UCSD-AML1 (cell line): ENCODE results near the gene PTPRA.
"Not testable (repeated sequence)": the region's sequence is repeated elsewhere in the genome, so short reads cannot be mapped to it uniquely, and the experiment has no call there.

Source experiments
- DNase-seq: peaks from one replicate; lab custom pipeline; 2025; ENCODE audit not compliant: unreplicated experiment; lab: John Stamatoyannopoulos, UW

PTPRA gene

DNA sequence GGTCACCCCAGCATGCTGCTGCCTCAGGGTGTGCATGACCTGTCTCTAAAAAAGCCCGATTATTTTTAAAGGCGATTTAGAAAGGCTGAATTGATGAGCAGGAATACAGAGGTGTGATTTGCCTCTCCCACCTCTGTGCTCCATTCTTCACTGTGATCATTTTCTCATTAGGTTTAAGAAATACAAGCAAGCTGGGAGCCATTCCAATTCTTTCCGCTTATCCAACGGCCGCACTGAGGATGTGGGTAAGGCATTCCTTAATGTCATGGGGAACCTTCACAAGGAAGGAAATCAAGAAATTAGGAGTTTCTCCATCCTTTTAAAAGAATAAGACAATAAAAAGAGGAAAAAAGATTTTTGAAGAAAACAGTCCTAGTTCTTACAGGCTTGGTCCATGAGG, 114.6 kb downstream of the PTPRA start:
- DNase-seq: no peak

DNA sequence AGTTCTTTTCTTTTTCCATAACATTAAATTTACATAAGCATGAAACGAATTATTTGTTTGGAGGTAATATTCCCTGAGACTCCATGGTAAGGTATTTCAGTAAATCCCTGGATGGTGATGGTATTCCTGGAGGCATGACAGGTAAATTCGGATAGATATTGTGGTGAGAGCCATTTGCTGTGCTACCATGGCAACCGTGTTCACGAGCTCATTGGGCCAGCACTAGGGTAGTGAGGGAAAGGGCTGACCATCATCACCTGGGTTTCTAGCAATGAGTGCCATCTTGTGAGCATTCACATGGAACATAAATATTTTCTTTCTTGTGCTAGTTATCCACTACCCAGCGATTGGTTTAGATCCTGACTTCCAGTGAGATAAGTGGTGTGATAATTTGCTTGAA, 118.3 kb downstream of the PTPRA start:
- no peak for DNase-seq

DNA sequence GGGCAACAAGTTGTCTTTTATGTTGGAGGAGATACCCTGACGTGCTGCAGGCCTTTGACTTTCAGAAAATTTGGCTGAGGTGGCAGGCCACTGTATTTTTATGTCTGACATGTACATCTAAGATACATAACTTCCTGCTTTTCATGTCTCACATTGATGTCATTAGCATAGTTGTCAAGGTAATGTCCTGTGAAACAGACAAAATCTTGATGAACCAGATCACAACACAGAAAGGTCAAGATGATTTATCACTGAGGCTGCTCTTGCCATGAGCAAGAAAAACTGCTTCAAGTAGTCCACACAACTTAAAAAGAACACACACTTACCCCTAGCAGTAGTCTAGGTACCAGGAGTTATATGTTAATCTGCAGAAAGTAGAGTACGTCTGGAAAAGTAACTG, 120.0 kb downstream of the PTPRA start:
- DNase-seq: no peak

DNA sequence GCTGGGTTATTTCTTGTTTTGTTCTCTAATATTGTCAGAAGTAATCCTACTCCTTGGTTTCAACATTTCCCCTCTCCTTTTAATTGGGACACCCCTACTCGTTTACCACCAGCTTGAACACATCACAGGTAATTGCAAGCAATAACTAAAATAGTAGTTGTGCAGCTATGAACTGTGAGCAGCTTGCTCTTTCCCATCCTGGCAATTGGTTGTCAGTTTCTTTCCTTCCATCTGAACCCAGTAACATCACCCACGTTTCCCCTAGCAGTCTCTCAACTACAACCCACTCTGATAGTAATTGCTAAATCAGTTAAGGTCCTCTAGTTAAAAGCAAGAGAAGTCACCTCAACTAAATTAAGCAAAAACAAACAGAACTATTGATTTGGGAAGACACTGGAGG, 122.5 kb downstream of the PTPRA start:
- DNase-seq: no peak

DNA sequence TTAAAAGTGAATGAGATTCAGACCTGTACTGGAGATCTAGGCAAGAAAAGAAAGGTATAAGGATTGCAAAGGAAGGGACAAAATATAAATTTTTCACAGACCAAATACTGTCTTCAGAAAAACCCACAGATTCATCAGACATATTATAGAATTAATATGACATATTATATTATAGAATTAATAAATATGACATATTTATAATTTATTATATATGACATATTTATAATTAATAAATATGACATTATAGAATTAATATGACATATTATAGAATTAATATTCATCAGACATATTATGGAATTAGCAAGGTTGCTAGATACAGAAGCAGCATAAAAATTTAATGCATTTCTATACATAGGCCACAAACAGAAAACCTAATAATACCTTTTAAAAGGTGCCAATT, 125.4 kb downstream of the PTPRA start:
- DNase-seq: no peak

DNA sequence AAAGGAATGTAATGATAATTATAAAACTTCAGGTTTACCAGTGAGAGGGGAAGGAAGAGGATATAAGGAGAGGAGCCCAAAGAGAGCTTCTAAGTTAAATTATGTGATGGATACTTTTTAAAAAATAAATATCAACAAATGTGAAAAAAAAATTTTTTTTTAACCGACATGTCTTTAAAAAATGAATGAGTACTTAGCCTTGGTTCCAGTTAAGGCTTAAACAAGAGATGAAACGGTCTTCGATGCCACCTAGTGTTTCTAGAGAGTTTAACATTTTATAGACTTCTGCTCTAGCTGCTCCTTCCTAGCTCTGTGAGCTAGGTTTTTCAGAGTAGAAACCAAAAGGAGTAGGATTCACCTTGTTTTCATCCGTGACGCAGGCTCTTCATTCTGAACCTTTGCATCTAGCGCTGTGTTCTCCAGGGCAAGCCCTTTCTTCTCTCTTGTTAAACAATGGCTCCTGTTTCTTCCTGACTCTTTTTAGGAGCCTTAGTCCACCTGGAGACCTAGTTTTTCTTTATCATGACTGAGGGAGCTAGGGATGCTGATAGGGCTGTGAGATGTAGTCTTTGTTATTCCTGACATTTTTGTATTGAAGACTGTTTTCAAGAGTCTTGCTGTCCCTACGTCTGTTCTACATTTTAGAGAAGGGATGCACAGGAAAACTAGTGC, 127.7 kb downstream of the PTPRA start:
- no peak for DNase-seq

DNA sequence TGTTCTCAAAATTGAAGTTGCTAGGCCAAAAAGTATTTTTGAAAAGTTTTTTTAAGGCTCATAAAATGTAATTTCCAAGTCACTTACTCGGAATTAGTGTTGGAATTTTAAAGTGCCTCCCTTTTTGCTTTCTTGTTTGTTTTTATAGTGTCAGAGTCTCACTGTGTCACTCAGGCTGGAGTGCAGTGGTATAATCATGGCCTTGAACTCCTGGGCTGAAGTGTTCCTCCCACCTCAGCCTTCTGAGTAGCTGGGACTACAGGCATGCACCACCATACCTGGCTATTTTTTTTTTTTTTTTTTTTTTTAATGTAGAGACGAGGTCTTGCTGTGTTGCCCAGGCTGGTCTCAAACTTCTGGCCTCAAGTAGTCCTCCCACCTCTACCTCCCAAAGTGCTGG, 130.1 kb downstream of the PTPRA start:
- no peak for DNase-seq

DNA sequence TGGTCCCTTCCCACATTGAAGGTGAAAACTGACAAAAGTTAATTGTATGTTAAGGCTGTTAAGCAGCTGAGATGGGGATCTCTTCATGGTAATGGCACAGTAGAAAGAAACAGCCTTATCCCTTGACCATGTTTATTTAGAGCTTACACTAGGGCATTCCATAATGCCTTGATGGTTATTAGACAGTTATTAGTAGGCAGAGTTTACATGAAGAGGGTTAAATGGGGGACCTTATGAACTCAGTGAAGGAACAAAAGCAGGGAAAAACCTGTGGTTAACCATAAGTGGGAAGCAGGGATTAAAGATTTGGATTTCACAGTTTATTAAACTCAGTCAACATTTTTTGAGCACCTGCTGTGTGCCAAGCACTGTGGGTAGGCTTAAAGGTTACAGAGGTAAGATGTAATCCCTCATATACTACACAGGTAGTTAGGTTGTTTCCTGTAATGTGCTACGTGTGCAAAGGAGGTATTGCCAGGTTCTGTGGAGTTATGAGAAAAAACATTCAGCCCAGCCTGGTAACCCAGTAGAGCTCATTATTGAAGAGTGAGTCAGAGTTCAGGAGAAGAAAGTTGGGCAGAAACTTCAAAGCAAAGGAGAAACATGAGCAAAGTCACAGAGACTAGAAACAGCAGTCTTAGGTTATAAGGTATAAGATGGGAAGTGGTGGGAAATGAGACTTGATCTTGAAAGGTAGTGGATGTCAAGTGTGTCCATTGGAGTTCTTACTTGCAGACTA, 137.9 kb downstream of the PTPRA start:
- DNase-seq: no peak

DNA sequence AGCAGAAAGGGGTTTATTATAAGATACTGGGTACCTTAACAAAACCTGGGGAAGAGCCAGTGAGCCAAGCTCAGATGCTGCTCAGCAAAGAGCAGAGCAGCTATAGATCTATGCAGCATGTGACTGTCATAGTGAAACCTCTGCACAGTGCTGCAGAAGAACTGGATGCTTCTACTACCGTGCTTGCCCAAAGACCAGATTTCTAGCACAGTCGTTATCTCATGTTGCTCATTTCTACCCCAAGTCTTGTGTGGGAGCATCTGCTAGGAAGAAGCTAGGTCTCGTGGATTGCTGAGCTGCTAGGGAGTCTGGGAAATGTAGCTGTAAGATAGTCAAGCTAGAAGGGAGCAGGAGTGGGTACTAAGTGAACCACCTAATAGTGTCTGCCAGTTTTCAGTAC, 138.5 kb downstream of the PTPRA start:
- DNase-seq: no peak

DNA sequence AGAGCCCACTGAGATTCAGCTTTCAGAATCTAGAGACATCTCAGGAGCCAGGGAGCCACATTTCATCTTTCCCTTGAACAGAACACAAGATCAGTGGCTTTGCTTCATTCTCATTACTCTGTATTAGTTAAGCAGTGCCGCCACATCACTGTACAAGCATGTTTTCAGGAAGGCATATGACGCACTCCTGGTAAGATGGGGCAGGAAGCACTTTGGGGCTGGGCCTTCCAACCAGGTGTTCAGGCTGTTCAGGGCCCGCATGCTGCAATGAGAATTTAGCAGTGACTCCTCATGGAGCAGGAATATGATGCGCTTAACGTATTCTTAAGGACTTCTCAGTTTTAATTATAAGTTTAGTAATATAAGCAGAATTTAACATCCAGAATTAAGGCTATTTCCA, 140.5 kb downstream of the PTPRA start:
- DNase-seq: no peak

DNA sequence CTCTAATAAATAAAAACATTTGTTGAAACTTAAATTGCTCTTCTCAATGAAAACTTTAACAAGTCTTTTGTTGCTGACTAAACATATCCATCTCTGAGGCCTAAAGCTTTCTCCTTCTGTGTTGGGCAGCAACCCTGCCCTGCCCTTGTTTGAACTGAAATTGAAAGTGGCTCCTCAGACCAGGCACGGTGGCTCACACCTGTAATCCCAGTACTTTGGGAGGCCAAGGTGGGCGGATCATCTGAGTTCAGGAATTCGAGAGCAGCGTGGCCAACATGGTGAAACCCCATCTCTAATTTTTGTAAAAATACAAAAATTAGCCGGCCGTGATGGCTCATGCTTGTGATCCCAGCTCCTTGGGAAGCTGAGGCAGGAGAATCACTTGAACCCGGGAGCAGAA, 140.9 kb downstream of the PTPRA start:
- DNase-seq: no peak

DNA sequence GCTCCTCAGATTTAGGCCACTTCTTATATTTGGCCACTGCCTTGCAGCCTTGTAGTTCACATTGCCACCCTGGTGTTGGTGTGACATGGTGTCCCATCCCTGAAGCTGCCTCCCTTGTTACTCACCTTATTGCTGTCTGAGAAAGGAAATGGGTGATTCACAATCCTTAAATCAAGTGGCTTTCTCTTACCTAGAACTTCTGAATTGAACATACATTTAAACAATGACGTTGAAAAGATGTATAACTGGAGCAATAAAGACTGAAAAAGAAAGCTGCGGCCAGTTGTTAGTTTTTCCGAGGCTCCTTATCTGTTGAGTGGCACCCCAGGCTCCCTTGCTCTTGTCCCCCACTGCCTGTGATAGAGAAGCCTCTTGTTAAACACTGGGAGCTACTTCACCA, 141.4 kb downstream of the PTPRA start:
- DNase-seq: no peak

DNA sequence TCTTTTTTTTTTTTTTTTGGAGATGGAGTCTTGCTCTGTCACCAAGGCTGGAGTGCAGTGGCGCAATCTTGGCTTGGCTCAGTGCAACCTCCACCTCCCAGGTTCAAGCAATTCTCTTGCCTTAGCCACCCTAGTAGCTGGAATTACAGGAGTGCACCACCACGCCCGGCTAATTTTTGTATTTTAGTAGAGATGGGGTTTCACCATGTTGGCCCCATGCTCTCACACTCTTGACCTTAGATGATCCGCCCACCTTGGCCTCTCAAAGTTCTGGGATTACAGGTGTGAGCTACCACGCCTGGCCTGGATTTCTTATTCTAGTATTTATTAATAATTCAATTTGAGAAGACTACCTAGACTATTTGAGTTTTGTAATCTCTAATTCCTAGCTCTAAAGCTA, 142.0 kb downstream of the PTPRA start:
- not testable (repeated sequence) for DNase-seq

DNA sequence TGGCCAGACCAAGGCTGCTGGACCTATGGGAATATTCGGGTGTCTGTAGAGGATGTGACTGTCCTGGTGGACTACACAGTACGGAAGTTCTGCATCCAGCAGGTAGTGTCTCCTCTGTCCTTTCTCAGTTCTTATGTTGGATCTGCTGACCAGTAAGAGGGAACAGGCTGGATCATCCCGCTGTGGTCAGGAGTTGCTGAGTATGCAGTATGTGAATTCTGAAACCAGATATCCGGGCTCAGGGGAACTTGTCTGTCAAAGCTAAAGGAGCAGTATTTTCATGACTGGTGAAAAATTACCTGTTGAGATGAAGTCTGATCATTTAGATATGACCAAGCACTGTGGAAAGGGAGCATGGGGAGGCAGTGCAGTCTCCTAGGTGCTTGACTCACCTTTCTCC, 148.0 kb downstream of the PTPRA start:
- DNase-seq: no peak

DNA sequence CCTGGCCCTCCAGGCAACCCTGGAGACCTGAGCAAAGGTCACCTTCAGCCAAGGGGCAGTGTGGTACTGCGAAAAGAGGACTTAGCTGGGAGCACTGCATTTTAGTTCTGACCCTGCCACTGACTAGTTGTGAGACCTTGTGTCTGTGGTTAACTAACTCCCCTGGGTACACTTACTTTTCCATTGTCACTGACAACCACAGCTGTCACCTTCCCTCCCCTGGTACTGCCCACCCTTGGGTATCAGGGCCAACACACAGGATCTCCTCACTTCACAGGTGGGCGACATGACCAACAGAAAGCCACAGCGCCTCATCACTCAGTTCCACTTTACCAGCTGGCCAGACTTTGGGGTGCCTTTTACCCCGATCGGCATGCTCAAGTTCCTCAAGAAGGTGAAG, 148.5 kb downstream of the PTPRA start:
- no peak for DNase-seq

DNA sequence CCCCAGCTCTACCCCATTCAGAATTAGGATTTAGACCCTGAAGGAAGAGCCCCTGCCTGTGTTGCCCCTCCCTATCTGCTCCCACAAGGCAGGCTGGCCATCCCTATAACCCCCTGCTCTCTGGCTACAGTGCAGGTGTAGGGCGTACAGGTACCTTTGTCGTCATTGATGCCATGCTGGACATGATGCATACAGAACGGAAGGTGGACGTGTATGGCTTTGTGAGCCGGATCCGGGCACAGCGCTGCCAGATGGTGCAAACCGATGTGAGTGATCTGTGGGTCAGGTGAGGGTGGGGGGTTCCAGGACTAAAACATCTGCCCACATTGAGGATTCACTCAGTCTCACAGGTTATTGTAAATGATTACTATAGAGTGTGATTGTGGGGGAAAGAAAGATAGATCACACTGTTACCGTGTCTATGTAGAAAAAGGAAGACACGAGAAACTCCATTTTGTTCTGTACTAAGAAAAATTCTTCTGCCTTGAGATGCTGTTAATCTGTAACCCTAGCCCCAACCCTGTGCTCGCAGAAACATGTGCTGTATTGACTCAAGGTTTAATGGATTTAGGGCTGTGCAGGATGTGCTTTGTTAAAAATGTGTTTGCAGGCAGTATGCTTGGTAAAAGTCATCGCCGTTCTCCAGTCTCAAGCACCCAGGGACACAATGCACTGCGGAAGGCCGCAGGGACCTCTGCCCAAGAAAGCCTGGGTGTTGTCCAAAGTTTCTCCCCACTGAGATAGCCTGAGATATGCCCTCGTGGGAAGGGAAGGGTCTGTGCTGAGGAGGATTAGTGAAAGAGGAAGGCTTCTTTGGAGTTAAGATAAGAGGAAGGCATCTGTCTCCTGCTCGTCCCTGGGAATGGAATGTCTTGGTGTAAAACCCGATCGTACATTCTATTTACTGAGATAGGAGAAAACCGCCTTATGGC, 149.5 kb downstream of the PTPRA start:
- not testable (repeated sequence) for DNase-seq

DNA sequence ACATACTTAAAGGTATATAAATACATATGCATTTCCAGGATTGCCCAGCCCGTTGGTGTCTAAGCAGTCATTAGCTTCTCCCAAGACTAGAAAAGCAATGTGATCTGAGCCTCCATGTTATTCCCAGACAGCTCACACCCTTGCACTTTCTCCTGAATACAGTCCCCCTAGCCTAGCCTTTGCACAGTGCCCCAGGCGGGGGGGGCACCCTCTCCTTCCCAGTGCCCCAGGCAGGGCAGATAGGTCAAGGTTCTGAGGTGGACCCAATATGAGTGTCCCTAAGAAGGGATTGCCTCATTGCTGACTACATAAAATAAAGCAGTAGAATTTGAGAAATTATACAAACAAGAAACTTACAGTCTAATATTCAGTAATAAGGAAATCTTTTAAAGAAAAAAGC, 154.7 kb downstream of the PTPRA start:
- DNase-seq: no peak

DNA sequence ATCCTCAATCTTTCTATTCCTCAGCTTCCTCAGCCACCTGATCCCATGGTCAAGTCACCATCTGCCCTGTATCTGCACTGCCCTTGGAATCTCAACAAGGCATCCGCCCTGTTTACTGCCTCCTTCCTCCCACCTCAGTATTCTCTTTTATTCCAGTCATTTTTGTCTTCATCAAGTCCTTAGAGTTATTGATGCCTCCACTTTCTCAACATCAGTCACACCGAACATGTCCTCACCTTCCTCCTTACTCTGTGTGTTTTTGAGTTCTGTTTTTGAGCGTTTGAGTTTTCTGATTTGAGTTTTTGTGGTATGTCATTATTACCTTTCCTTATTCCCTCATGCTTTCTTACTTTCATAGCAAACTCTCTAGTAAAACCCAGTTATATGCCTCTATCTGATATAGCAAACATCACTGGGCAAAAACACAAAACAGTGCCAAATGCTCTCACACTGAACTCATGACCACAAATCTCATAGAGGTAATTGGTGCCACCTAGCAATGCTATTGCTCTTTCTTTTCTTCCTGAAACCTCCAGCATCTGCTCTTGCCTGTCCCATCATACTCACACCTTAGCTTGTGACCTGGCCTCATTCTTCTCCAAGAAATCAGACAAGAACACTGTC, 158.4 kb downstream of the PTPRA start:
- no peak for DNase-seq

DNA sequence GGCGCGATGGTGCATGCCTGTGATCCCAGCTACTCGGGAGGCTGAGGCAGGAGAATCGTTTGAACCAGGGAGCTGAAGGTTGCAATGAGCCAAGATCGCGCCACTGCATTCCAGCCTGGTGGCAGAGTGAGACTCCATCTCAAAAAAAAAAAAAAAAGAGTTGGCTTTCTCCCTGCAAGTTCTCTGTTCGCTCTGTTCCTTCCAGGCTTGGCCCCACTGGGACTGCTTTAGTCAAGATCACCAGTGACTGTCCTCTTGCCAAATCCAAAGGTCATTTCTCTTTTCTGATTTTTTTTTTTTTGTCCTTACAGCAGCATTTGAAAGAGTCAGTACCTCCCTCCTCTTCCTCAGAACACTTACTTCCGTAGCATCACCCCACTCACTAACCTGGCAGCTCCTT, 159.3 kb downstream of the PTPRA start:
- DNase-seq: no peak

DNA sequence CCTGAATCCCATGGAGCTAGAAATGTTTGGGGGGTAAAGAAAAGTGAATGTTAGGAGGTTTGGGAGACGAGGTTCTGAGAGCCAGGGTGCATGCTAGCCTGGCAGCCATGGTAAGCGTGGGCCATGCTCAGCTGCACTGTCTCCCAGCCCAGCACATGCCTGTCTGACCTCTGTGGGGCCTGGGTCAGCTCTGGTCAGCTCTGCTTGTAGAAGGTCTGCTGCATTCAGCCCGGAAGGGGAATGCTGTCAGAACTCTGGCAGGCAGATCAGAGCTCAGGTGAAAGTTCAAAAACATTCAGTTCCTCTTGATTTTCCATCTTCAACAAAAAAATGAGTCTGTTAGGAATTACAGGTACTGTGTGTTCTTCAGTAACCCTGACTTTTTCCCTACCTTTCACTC, 164.4 kb downstream of the PTPRA start:
- no peak for DNase-seq

DNA sequence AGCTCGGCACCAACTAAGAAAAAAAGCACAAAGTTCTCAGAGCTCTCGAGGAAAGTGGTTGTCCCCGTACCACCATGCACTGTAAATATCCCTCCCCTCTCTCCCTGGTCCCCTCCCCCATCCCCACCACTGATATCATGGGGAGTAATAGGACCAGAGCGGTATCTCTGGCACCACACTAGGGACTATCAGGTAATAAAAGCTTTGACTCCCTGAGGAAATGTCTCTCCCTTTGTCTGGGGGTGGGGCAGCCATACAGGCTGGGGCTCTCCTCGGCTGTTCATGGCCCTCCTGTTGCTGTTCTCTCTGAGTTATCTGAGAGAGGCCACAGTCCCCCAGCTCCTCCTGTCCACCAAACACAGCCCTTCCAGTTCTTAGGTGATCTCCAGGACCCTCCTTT, 165.2 kb downstream of the PTPRA start:
- DNase-seq: no peak
